HG03280 (cell line): ENCODE results near the gene RNF144B.
A peak's percentile ranks its signal among the peaks of the same experiment; 100 is the strongest.
"Not testable (repeated sequence)": the region's sequence is repeated elsewhere in the genome, so short reads cannot be mapped to it uniquely, and the experiment has no call there.

Experiments used
- ATAC-seq: cut with Tn5 transposase; IDR thresholded peaks from one replicate; pipeline ENCODE4 v1.9.1; 2021; ENCODE audit warnings: mild to moderate bottlenecking, moderate library complexity; ENCODE audit not compliant: unreplicated experiment

The RNF144B gene

GRCh38 chr6:18371010-18371409, 16.1 kb upstream of the RNF144B start:
- no peak for ATAC-seq

- no peak for ATAC-seq
Observed at GRCh38 chr6:18371656-18372055, 15.5 kb upstream of the RNF144B start.

- no peak for ATAC-seq
Observed at GRCh38 chr6:18380158-18380836, 6.9 kb upstream of the RNF144B start.

GRCh38 chr6:18380851-18381250, 6.3 kb upstream of the RNF144B start:
- no peak for ATAC-seq

GRCh38 chr6:18383441-18383840, 3.7 kb upstream of the RNF144B start:
- ATAC-seq, result no peak

GRCh38 chr6:18384621-18385020, 2.5 kb upstream of the RNF144B start:
- ATAC-seq, result no peak

GRCh38 chr6:18386298-18386976, 713 bp upstream of the RNF144B start:
- ATAC-seq, result no peak

- no peak for ATAC-seq
Observed at GRCh38 chr6:18388271-18388670, 1.1 kb downstream of the RNF144B start.

GRCh38 chr6:18388942-18389341, 1.8 kb downstream of the RNF144B start:
- no peak for ATAC-seq

GRCh38 chr6:18389479-18389878, 2.3 kb downstream of the RNF144B start:
- no peak for ATAC-seq

GRCh38 chr6:18390476-18390875, 3.3 kb downstream of the RNF144B start:
- ATAC-seq, result no peak

GRCh38 chr6:18391023-18391422, 3.9 kb downstream of the RNF144B start:
- ATAC-seq, result no peak

- ATAC-seq, result no peak
Observed at GRCh38 chr6:18392346-18392877, 5.3 kb downstream of the RNF144B start.

- no peak for ATAC-seq
Observed at GRCh38 chr6:18393698-18394097, 6.5 kb downstream of the RNF144B start.

GRCh38 chr6:18395177-18395855, 8.2 kb downstream of the RNF144B start:
- ATAC-seq, result no peak

- no peak for ATAC-seq
Observed at GRCh38 chr6:18395856-18396197, 8.7 kb downstream of the RNF144B start.

- no peak for ATAC-seq
Observed at GRCh38 chr6:18397701-18398100, 10.6 kb downstream of the RNF144B start.

GRCh38 chr6:18398225-18398624, 11.1 kb downstream of the RNF144B start:
- ATAC-seq, result not testable (repeated sequence)

- ATAC-seq, result peak; percentile 87
Observed at GRCh38 chr6:18400831-18401446, 13.8 kb downstream of the RNF144B start.

- ATAC-seq, result not testable (repeated sequence)
Observed at GRCh38 chr6:18404965-18405364, 17.8 kb downstream of the RNF144B start.

GRCh38 chr6:18405477-18406293, 18.5 kb downstream of the RNF144B start:
- no peak for ATAC-seq
